WTC11 (cell line): ENCODE results near the gene PKD2L2.
"Not testable (repeated sequence)": the region's sequence is repeated elsewhere in the genome, so short reads cannot be mapped to it uniquely, and the experiment has no call there.

Experiments used
- CREB1 ChIP-seq: sonication (generic); formaldehyde crosslinking; IDR thresholded peaks from 2 replicates; pipeline ENCODE4 v1.8.0; 2023; ENCODE audit warnings: mild to moderate bottlenecking, missing genetic modification reagents
- ELF4 ChIP-seq: sonication (generic); formaldehyde crosslinking; IDR thresholded peaks from 2 replicates; pipeline ENCODE4 v1.8.1; 2022; ENCODE audit warnings: low read depth, mild to moderate bottlenecking, moderate library complexity, missing genetic modification reagents
- GABPB1 ChIP-seq: sonication (generic); formaldehyde crosslinking; IDR thresholded peaks from 2 replicates; pipeline ENCODE4 v1.8.1; 2023; ENCODE audit warnings: mild to moderate bottlenecking, missing genetic modification reagents
- GRHL2 ChIP-seq: fragments of 250-450 bp; sonication (Bioruptor Pico); IDR thresholded peaks from 2 replicates; pipeline ENCODE4 v1.8.0; 2022; ENCODE audit warnings: mild to moderate bottlenecking, moderate library complexity; ENCODE audit not compliant: insufficient replicate concordance, severe bottlenecking
- SP1 ChIP-seq: sonication (generic); formaldehyde crosslinking; conservative IDR thresholded peaks from 2 replicates; pipeline ENCODE4 v1.8.1; 2022; ENCODE audit warnings: missing genetic modification reagents
- ZNF232 ChIP-seq: sonication (generic); formaldehyde crosslinking; IDR thresholded peaks from 2 replicates; pipeline ENCODE4 v1.8.0; 2022; ENCODE audit warnings: mild to moderate bottlenecking, missing genetic modification reagents
- ZNF317 ChIP-seq: sonication (generic); formaldehyde crosslinking; IDR thresholded peaks from 2 replicates; pipeline ENCODE4 v1.8.1; 2023; ENCODE audit warnings: low read depth, mild to moderate bottlenecking, moderate library complexity, missing genetic modification reagents, borderline replicate concordance
- TF ChIP-seq, protein P1 (sequence below): fragments of 200-600 bp; IDR thresholded peaks from 2 replicates; pipeline ENCODE4 v1.8.0; 2022; ENCODE audit warnings: antibody characterized with exemption
- TF ChIP-seq, protein P2 (sequence below): sonication (generic); formaldehyde crosslinking; IDR thresholded peaks from 2 replicates; pipeline ENCODE4 v1.8.1; 2022; ENCODE audit warnings: low read depth, mild to moderate bottlenecking, moderate library complexity, missing genetic modification reagents, borderline replicate concordance
- TF ChIP-seq, protein P3 (sequence below): sonication (generic); formaldehyde crosslinking; IDR thresholded peaks from 2 replicates; pipeline ENCODE4 v1.8.0; 2023; ENCODE audit warnings: missing genetic modification reagents, mild to moderate bottlenecking, borderline replicate concordance
- TF ChIP-seq, protein P4 (sequence below): sonication (generic); formaldehyde crosslinking; IDR thresholded peaks from 2 replicates; pipeline ENCODE4 v1.8.1; 2023; ENCODE audit warnings: mild to moderate bottlenecking, missing genetic modification reagents, moderate library complexity

DNA sequence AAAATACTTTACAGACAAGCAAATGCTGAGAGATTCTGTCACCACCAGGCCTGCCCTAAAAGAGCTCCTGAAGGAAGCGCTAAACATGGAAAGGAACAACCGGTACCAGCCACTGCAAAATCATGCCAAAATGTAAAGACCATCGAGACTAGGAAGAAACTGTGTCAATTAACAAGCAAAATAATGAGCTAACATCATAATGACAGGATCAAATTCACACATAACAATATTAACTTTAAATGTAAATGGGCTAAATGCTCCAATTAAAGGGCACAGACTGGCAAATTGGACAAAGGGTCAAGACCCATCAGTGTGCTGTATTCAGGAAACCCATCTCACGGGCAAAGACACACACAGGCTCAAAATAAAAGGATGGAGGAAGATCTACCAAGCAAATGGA, 81.1 kb downstream of the PKD2L2 start:
- TF ChIP-seq, protein P1, sequence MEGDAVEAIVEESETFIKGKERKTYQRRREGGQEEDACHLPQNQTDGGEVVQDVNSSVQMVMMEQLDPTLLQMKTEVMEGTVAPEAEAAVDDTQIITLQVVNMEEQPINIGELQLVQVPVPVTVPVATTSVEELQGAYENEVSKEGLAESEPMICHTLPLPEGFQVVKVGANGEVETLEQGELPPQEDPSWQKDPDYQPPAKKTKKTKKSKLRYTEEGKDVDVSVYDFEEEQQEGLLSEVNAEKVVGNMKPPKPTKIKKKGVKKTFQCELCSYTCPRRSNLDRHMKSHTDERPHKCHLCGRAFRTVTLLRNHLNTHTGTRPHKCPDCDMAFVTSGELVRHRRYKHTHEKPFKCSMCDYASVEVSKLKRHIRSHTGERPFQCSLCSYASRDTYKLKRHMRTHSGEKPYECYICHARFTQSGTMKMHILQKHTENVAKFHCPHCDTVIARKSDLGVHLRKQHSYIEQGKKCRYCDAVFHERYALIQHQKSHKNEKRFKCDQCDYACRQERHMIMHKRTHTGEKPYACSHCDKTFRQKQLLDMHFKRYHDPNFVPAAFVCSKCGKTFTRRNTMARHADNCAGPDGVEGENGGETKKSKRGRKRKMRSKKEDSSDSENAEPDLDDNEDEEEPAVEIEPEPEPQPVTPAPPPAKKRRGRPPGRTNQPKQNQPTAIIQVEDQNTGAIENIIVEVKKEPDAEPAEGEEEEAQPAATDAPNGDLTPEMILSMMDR = not testable (repeated sequence)
- not testable (repeated sequence) for TF ChIP-seq ZNF232 (CRISPR knock-in tag); GRHL2 (CRISPR knock-in tag); GABPB1; ZNF317 (CRISPR knock-in tag); CREB1 (CRISPR knock-in tag); ELF4 (CRISPR knock-in tag); SP1 (CRISPR knock-in tag)
- TF ChIP-seq, protein P2, sequence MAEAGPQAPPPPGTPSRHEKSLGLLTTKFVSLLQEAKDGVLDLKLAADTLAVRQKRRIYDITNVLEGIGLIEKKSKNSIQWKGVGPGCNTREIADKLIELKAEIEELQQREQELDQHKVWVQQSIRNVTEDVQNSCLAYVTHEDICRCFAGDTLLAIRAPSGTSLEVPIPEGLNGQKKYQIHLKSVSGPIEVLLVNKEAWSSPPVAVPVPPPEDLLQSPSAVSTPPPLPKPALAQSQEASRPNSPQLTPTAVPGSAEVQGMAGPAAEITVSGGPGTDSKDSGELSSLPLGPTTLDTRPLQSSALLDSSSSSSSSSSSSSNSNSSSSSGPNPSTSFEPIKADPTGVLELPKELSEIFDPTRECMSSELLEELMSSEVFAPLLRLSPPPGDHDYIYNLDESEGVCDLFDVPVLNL (CRISPR knock-in tag) = not testable (repeated sequence)
- TF ChIP-seq, protein P3, sequence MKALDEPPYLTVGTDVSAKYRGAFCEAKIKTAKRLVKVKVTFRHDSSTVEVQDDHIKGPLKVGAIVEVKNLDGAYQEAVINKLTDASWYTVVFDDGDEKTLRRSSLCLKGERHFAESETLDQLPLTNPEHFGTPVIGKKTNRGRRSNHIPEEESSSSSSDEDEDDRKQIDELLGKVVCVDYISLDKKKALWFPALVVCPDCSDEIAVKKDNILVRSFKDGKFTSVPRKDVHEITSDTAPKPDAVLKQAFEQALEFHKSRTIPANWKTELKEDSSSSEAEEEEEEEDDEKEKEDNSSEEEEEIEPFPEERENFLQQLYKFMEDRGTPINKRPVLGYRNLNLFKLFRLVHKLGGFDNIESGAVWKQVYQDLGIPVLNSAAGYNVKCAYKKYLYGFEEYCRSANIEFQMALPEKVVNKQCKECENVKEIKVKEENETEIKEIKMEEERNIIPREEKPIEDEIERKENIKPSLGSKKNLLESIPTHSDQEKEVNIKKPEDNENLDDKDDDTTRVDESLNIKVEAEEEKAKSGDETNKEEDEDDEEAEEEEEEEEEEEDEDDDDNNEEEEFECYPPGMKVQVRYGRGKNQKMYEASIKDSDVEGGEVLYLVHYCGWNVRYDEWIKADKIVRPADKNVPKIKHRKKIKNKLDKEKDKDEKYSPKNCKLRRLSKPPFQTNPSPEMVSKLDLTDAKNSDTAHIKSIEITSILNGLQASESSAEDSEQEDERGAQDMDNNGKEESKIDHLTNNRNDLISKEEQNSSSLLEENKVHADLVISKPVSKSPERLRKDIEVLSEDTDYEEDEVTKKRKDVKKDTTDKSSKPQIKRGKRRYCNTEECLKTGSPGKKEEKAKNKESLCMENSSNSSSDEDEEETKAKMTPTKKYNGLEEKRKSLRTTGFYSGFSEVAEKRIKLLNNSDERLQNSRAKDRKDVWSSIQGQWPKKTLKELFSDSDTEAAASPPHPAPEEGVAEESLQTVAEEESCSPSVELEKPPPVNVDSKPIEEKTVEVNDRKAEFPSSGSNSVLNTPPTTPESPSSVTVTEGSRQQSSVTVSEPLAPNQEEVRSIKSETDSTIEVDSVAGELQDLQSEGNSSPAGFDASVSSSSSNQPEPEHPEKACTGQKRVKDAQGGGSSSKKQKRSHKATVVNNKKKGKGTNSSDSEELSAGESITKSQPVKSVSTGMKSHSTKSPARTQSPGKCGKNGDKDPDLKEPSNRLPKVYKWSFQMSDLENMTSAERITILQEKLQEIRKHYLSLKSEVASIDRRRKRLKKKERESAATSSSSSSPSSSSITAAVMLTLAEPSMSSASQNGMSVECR (CRISPR knock-in tag) = not testable (repeated sequence)
- TF ChIP-seq, protein P4, sequence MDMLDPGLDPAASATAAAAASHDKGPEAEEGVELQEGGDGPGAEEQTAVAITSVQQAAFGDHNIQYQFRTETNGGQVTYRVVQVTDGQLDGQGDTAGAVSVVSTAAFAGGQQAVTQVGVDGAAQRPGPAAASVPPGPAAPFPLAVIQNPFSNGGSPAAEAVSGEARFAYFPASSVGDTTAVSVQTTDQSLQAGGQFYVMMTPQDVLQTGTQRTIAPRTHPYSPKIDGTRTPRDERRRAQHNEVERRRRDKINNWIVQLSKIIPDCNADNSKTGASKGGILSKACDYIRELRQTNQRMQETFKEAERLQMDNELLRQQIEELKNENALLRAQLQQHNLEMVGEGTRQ (CRISPR knock-in tag) = not testable (repeated sequence)
